Right atrium auricular region (tissue), 2 donors: ENCODE results near the gene FGF16. TPM values are rescaled to one million over a fixed set of nuclear protein-coding genes. Genes with fewer than 3 reads are reported as not detected.
A peak's percentile ranks its signal among the peaks of the same experiment; 100 is the strongest.

Experiments
- DNase-seq: peaks from one replicate; pipeline ENCODE4 v3.0.0-alpha.2; 2019; ENCODE audit warnings: low spot score
- H3K27ac ChIP-seq, 2 donors: fragments of 200-600 bp; sonication (generic); 1 replicate in 1 of 2; 2 replicates in 1 of 2; pipeline ENCODE4 v1.5.1; 2016 to 2019
- H3K27me3 ChIP-seq, 2 donors: fragments of 200-600 bp; sonication (generic); one replicate each; pipeline versions ENCODE4 v1.5.1 to v1.6.0; 2017 to 2019
- H3K36me3 ChIP-seq: fragments of 200-600 bp; sonication (generic); one replicate; pipeline ENCODE4 v1.5.1; 2016
- H3K4me1 ChIP-seq, 2 donors: fragments of 200-600 bp; sonication (generic); one replicate each; pipeline versions ENCODE4 v1.5.1 to v1.6.0; 2017 to 2019
- H3K4me3 ChIP-seq, 2 donors: fragments of 200-600 bp; sonication (generic); 1 replicate in 1 of 2; 2 replicates in 1 of 2; pipeline ENCODE4 v1.5.1; 2017 to 2019; ENCODE audit warnings: mild to moderate bottlenecking in 1 of 2, moderate library complexity in 1 of 2
- H3K9me3 ChIP-seq, 2 donors: fragments of 200-600 bp; sonication (generic); one replicate each; pipeline ENCODE4 v1.5.1; 2019
- CTCF ChIP-seq, 2 donors: fragments of 200-600 bp; sonication (generic); IDR thresholded peaks; one replicate each; pipeline ENCODE4 v1.5.1; 2019; ENCODE audit warnings: antibody characterized with exemption in 2 of 2
- total RNA-seq, 2 donors: library from RNA; depleted of rRNA; stranded (reverse); fragments of >200 nt; gene quantifications; one replicate each; pipeline ENCODE4 v1.1.0, GENCODE V29; 2016

The FGF16 gene
- total RNA-seq, 2 donors from 2014 or later = not detected

- Histone ChIP-seq H3K4me1 (no peaks in the 10 kb centered on the region), H3K4me3 (no peak overlapping the region), H3K9me3 (no peaks in the 10 kb centered on the region), H3K27ac (no peak overlapping the region), H3K27me3 (no peaks in the 10 kb centered on the region), H3K36me3 (no peaks in the 10 kb centered on the region)
- no peak for TF ChIP-seq CTCF (IDR thresholded peaks at IDR 0.05)
- DNase-seq = no peak
Measured at GRCh38 chrX:77441479-77441878, 5.7 kb upstream of the FGF16 start.

GRCh38 chrX:77442728-77443127, 4.5 kb upstream of the FGF16 start:
- no peaks in the 10 kb centered on the region for H3K4me1 ChIP-seq
- no peaks in the 10 kb centered on the region for H3K9me3 ChIP-seq
- H3K4me3 ChIP-seq = no peak overlapping the region
- no peak for TF ChIP-seq CTCF (IDR thresholded peaks at IDR 0.05)
- H3K27me3 ChIP-seq = no peaks in the 10 kb centered on the region
- H3K36me3 ChIP-seq = no peaks in the 10 kb centered on the region
- H3K27ac ChIP-seq = no peak overlapping the region
- DNase-seq = no peak

GRCh38 chrX:77444075-77444474, 3.1 kb upstream of the FGF16 start:
- no peak for DNase-seq
- no peaks in the 10 kb centered on the region for H3K36me3 ChIP-seq
- no peaks in the 10 kb centered on the region for H3K9me3 ChIP-seq
- H3K4me1 ChIP-seq = no peaks in the 10 kb centered on the region
- no peak overlapping the region for H3K27ac ChIP-seq
- no peak overlapping the region for H3K4me3 ChIP-seq
- no peak for TF ChIP-seq CTCF (IDR thresholded peaks at IDR 0.05)
- H3K27me3 ChIP-seq = no peaks in the 10 kb centered on the region

- H3K27me3 ChIP-seq = no peaks in the 10 kb centered on the region
- TF ChIP-seq CTCF (IDR thresholded peaks at IDR 0.05) = no peak
- no peak for DNase-seq
- no peaks in the 10 kb centered on the region for H3K4me1 ChIP-seq
- no peaks in the 10 kb centered on the region for H3K9me3 ChIP-seq
- H3K27ac ChIP-seq = no peak overlapping the region
- H3K4me3 ChIP-seq = no peak overlapping the region
- no peaks in the 10 kb centered on the region for H3K36me3 ChIP-seq
Measured at GRCh38 chrX:77444545-77444944, 2.6 kb upstream of the FGF16 start.

- H3K36me3 ChIP-seq = no peaks in the 10 kb centered on the region
- H3K4me1 ChIP-seq = no peaks in the 10 kb centered on the region
- peak in 1 of 2 donors; percentile 28 for TF ChIP-seq CTCF (IDR thresholded peaks at IDR 0.05)
- H3K27me3 ChIP-seq = no peaks in the 10 kb centered on the region
- H3K27ac ChIP-seq = no peak overlapping the region
- H3K9me3 ChIP-seq = no peaks in the 10 kb centered on the region
- peak overlapping the region; percentile 14 to 41 for H3K4me3 ChIP-seq
- DNase-seq = no peak
Measured at GRCh38 chrX:77446029-77446585, 1.1 kb upstream of the FGF16 start.
